GM21528 (cell line): ENCODE results near the gene SETD5.

Experiments used
- ATAC-seq: cut with Tn5 transposase; IDR thresholded peaks from one replicate; pipeline ENCODE4 v1.9.1; 2021; ENCODE audit warnings: mild to moderate bottlenecking, moderate library complexity; ENCODE audit not compliant: unreplicated experiment, low FRiP score

The SETD5 gene

GRCh38 chr3:9406856-9407626 lies 9.6 kb downstream of the SETD5 start:
- ATAC-seq = no peak

DNA sequence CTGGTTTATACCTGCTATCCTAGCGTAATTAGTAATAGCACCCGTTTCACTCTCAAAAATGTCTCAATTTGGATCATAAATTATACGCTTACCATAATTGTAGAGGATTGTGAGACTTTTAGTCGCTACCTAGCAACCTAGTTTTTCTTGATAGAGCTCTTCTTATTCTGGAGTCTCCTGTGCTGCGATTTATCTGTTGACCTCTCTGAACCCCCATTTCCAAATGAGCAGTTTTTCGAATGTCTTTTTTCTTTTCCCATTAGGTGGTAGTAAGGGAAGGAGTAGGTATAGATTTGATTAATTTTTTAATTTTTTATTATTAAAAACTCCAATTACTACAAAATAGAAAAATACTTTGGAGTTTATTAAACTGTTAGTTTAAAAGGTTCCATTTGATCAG lies 10.6 kb downstream of the SETD5 start:
- no peak for ATAC-seq

DNA sequence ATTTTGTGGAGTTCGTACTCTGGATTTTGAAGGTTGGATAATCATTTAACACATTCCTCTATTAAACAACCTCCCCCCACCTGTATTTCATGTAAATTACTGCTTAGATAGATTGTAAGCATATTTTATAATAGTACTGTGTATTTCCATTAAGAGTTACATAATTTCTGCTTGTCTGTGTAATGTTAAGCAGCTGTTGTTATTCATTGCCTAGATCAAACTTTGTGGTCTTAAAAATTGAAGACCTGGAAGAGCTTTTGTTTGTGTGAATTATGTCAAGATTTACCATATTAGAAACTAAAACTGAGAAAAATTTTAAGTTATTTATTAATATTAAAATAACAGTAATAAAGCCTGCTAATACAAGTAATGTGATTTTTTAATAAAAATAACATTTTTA lies 11.1 kb downstream of the SETD5 start:
- no peak for ATAC-seq

- ATAC-seq = no peak
Measured at GRCh38 chr3:9409981-9410854, 12.8 kb downstream of the SETD5 start.

GRCh38 chr3:9411302-9411701 lies 13.9 kb downstream of the SETD5 start:
- no peak for ATAC-seq

DNA sequence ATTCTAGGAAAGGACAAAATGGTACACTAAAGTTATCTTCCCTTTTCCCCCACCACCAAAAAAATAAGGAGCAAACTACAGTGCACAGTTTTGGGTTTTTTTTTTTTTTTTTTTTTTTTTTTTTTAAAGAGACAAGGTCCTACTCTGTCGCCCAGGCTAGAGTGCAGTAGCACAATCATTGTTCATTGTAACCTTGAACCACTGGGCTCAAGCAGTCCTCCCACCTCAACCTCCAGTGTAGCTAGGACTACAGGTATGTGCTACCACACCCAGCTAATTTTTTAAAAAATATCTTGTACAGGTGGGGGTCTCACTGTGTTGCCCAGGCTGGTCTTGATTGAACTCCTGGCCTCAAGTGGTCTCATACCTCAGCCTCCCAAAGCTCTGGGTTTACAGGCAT lies 14.9 kb downstream of the SETD5 start:
- no peak for ATAC-seq

DNA sequence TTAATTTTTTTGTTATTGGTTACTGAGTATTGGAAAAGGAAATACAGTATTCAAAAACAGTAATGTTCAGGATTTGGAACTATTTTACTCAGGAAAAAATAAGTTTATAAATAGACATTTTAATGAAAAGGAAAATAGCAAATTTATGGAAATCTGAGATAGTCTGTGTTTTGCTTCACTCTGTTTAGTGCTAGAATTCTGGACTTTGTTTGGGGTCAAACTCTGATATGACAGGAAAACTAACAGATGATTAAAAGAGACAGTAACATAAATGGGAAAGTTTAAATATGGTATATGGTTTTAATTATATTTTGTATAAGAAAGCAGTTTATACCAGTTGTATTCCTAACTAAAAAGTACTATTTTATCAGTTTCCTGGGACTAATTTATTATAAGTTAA lies 17.4 kb downstream of the SETD5 start:
- no peak for ATAC-seq

DNA sequence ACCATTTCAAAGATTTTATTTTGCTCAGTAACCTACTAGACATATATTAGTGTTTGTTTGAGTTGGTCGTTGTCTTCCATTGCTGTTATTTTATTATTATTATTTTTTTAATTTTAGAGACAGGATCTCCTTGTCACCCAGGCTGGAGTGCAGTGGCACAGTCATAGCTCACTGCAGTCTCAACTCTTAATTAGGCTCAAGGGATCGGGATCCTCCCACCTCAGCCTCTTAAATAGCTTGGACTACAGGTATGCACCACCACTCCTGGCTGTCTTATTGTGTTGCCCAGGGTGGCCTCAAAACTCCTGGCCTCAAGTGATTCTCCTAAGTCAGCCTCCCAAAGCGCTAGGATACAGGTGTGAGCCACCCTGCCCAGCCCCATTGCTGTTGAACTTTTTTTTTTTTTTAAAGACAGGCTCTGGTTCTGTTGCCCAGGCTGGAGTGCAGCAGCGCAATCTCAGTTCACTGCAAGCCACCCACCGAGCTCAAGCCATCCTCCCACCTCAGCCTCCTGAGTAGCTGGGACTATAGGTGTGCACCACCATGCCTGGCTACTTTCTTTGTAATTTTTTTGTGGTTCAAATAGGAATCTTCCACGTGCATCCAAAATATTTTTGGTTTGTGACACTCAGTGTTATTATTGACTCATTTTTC lies 18.2 kb downstream of the SETD5 start:
- ATAC-seq = no peak

DNA sequence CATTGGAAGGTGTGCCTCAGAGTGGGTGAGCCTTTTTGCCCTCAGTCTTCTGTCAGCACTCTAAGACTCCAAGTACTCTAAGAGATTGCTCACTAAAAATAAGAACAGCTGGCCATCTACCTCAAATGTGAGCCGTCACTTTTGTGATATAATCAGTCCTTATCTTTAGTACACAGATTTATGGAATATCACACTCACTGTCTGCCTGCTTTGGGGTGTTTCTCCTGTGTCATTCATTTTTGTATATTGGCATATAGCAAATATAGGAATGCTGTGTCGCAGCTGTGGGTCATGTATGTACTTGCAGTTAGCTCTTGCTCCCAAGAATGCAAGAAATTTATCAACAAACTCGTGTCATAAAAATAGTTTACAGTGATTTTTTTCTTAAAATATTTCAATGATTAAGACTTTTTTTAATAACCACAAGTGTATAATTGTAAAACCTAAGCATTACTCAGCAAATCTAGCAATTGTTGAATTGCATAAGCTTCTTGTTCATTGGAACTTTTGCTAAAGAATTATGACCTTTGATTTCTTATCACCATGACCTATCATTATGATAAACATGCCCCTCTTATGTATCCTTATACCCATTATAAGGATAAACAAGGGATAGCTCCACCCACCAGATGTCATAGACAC lies 18.8 kb downstream of the SETD5 start:
- no peak for ATAC-seq

GRCh38 chr3:9420850-9421549 lies 23.6 kb downstream of the SETD5 start:
- no peak for ATAC-seq

DNA sequence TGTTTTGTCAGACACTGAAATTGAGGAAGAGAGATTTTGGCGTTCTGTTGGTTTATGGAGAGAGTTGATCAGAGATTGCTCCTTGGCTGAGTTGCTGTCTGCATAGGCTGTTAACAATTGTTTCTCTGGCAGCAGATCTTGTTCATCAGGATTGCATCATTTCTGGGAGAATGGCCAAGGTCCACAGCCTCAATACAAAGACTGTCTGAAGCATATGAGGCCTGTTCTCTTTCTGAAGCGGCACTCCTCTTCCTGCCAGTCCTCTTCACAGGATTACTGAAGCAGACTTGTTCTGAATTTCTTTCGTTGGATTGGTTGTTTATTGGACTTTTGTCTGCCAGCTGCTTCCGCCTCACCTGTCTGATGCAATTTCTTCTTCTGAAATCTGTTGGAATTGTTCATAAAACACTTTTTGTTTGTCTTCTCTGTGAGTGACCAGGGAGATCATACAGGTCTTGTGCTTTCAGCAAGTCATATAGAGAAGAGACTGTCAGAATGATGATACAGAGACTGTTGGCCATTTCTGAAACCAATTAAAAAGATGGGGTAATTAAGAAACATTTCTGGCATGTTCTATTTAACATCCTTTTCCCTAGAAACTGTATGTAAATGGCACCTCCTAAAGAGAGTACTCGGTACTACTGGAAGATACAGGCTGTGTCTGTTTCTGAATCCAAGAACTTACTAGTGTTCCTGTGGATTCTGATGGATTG lies 25.5 kb downstream of the SETD5 start:
- ATAC-seq = no peak

- ATAC-seq = no peak
Measured at GRCh38 chr3:9428411-9428810, 31.0 kb downstream of the SETD5 start.

DNA sequence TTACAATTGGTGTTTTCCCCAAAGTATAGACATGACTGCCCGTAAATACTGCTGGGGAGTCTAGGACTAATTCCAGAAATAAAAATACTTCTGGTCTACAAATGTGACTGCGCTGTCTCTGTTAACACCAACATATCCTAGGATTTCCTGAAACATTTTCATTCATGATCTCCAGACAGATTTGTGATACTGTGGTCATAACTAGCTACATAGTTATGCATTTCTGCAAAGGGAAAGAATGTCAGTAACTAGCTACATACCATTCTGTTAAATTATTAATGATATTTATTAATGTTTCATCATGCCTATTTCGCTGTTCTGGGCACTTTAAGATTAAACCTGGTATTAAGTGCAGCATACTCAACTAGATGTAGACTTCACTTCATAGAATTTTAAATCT lies 33.3 kb downstream of the SETD5 start:
- no peak for ATAC-seq

DNA sequence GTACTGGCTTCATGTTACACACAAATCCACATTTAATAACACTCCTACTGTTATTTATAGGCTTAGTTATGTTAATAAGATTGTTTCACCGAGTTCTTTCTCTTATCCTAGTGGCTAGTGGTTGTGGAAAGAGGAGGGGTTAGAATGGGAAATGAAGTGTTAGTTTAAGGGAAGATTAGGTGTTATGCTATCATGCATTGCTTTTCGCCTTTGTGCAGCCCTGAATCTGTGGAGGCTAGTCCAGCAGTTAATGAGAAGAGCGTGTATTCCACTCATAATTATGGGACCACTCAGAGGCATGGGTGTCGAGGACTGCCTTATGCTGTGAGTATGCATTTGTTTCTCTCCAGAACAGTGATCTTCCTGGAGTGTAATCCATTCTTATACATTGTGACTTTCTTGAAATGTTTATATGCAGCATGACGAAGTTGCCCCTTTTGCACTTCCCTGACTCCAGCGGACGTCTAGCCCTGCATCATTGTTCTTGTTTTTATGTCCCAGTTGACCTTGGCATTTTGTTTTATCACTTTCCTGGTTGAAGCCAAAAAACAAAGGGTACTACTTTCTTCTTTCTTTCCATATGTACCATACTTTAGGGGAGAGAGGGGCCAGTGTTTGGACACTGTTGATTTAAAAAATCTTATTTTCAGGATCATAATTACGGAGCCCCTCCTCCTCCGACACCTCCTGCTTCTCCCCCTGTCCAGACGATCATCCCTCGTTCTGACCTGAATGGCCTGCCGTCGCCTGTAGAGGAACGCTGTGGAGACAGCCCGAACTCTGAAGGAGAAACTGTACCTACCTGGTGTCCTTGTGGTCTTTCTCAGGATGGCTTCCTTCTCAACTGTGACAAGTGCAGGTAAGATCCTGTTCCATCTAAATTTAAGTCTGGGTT lies 36.5 kb downstream of the SETD5 start:
- no peak for ATAC-seq

DNA sequence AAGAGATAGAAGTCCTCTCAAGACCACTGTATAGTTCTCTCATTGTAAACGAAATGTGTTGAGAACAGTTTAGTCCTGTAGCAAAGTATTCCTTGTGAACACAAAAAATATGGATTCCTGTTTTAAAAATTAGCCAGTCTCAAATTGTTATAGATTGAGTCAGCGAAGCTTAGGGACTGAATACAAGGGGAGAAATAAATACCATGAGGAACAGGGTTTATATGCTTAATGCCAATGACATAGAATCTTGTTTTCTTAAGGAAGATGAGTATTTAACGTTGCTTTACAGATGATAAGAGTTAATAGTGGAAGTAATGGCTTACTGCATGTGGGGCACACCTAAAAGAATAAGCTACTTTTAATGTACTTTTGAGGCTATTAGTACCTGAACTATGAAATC lies 37.9 kb downstream of the SETD5 start:
- no peak for ATAC-seq

DNA sequence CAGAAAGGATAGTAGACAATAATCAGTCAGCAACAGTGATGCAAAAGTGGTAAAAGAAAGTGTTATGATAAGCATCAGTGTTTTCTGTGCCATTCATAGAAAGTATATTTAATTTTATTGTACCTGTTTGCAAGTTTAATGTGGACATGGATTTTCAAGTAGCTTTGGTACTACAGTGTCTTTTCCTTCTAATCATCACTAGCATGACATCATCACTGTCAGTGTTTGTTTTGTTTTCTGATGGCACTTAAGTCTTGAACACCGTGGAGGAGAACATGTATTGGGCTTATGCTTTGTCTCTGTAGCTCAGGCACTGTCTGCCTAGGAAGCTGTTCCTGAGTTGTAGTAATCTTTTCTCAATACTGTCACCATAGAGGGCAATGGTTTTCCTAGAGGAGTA lies 41.9 kb downstream of the SETD5 start:
- ATAC-seq = no peak

- no peak for ATAC-seq
Measured at GRCh38 chr3:9441501-9442221, 44.2 kb downstream of the SETD5 start.

- ATAC-seq = no peak
Measured at GRCh38 chr3:9448071-9448470, 50.7 kb downstream of the SETD5 start.
